K562 (cell line): ENCODE data around the gene HPCA. TPM values are rescaled to one million over a fixed set of nuclear protein-coding genes. Genes with fewer than 3 reads are reported as not detected.

ENCODE experiments used
- CREBBP ChIP-seq: IDR thresholded peaks from one replicate; pipeline ENCODE4 v1.6.1; 2012; ENCODE audit warnings: low read depth, mild to moderate bottlenecking, control low read depth, inconsistent platforms, low read length
- TAL1 ChIP-seq: fragments of 450-650 bp; IDR thresholded peaks from 2 replicates; pipeline ENCODE4 v1.6.1; 2016; ENCODE audit warnings: mild to moderate bottlenecking
- U2AF2 ChIP-seq: fragments of 200-400 bp; formaldehyde crosslinking; optimal IDR thresholded peaks from 2 replicates; pipeline ENCODE3; 2017; ENCODE audit warnings: low read depth, mild to moderate bottlenecking, low read length
- ZNF695 ChIP-seq: fragments of 450-650 bp; formaldehyde crosslinking; IDR thresholded peaks from 2 replicates; pipeline ENCODE4 v1.4.0; 2020; ENCODE audit warnings: mild to moderate bottlenecking, moderate library complexity
- polyA plus RNA-seq, 8 experiments: library from polyadenylated mRNA; depleted of rRNA in 4 of 8; stranded (reverse) in 5 of 8; unstranded in 3 of 8; fragments of >200 nt; fragmentation: Nextera tagmentation in 2 of 8; fragmentation: Illumina TruSeq in 1 of 8; extraction: Ambion mirVana in 2 of 8; extraction: Trizol in 1 of 8; gene quantifications; 2 replicates each; pipeline versions ENCODE4 v1.2.1 to v1.2.3, GENCODE V29; 2011 to 2014; ENCODE audit warnings: inconsistent platforms in 1 of 8, missing spikeins in 1 of 8
- total RNA-seq, 7 experiments: library from RNA; depleted of rRNA in 6 of 7; stranded (reverse); fragments of >200 nt in 6 of 7; fragmentation: Illumina TruSeq in 2 of 7; extraction: Trizol in 2 of 7; gene quantifications; 2 replicates each; pipeline versions ENCODE4 v1.2.1 to v1.2.3, GENCODE V29; 2011 to 2021; ENCODE audit warnings: low replicate concordance in 1 of 7
- TF ChIP-seq, protein P1 (sequence below), 2 experiments: IDR thresholded peaks; 2 replicates each; pipeline ENCODE4 v1.6.1; 2012; ENCODE audit warnings: improper control_type of control experiment in 2 of 2, low read depth in 2 of 2, low read length in 2 of 2, borderline replicate concordance in 1 of 2
- TF ChIP-seq, protein P2 (sequence below): fragments of 250-450 bp; sonication (Bioruptor Pico); IDR thresholded peaks from 2 replicates; pipeline ENCODE4 v1.4.0; 2020

HPCA gene
- total and polyA plus RNA-seq, 9 of the 15 experiments (the other 6 are each of a cell fraction or from before 2014, with no cell fraction given) = not detected

DNA sequence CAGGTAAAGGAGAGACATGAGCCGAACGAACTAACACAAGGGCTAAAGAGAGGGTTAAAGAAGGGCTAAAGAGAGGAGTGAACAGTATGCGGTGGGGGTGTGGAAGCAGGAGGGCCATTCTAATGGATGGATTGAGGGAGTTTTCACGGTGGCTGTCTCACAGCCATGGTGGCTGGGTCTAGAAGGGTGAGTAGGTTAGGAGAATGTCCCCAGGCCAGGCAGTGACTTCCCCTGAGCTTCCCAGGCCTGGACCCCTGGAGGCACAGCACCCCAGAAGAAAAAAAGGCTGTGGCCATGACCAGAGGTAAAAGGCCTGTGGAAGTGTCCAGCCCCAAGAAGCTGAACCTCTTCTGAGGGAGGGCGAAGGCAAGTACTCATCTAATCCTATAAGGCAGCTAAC is 19.1 kb upstream of the HPCA start (continued):
- TF ChIP-seq, protein P1, sequence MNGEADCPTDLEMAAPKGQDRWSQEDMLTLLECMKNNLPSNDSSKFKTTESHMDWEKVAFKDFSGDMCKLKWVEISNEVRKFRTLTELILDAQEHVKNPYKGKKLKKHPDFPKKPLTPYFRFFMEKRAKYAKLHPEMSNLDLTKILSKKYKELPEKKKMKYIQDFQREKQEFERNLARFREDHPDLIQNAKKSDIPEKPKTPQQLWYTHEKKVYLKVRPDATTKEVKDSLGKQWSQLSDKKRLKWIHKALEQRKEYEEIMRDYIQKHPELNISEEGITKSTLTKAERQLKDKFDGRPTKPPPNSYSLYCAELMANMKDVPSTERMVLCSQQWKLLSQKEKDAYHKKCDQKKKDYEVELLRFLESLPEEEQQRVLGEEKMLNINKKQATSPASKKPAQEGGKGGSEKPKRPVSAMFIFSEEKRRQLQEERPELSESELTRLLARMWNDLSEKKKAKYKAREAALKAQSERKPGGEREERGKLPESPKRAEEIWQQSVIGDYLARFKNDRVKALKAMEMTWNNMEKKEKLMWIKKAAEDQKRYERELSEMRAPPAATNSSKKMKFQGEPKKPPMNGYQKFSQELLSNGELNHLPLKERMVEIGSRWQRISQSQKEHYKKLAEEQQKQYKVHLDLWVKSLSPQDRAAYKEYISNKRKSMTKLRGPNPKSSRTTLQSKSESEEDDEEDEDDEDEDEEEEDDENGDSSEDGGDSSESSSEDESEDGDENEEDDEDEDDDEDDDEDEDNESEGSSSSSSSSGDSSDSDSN (IDR thresholded peaks at IDR 0.05; ENCODE audit: borderline replicate concordance in 1 of 2, low read depth in 2 of 2, low read length in 2 of 2) = no peak
- TF ChIP-seq CREBBP (no peak), ZNF695 (CRISPR knock-in tag) (no peak), TAL1 (no peak), U2AF2 (no peak)
- TF ChIP-seq, protein P2, sequence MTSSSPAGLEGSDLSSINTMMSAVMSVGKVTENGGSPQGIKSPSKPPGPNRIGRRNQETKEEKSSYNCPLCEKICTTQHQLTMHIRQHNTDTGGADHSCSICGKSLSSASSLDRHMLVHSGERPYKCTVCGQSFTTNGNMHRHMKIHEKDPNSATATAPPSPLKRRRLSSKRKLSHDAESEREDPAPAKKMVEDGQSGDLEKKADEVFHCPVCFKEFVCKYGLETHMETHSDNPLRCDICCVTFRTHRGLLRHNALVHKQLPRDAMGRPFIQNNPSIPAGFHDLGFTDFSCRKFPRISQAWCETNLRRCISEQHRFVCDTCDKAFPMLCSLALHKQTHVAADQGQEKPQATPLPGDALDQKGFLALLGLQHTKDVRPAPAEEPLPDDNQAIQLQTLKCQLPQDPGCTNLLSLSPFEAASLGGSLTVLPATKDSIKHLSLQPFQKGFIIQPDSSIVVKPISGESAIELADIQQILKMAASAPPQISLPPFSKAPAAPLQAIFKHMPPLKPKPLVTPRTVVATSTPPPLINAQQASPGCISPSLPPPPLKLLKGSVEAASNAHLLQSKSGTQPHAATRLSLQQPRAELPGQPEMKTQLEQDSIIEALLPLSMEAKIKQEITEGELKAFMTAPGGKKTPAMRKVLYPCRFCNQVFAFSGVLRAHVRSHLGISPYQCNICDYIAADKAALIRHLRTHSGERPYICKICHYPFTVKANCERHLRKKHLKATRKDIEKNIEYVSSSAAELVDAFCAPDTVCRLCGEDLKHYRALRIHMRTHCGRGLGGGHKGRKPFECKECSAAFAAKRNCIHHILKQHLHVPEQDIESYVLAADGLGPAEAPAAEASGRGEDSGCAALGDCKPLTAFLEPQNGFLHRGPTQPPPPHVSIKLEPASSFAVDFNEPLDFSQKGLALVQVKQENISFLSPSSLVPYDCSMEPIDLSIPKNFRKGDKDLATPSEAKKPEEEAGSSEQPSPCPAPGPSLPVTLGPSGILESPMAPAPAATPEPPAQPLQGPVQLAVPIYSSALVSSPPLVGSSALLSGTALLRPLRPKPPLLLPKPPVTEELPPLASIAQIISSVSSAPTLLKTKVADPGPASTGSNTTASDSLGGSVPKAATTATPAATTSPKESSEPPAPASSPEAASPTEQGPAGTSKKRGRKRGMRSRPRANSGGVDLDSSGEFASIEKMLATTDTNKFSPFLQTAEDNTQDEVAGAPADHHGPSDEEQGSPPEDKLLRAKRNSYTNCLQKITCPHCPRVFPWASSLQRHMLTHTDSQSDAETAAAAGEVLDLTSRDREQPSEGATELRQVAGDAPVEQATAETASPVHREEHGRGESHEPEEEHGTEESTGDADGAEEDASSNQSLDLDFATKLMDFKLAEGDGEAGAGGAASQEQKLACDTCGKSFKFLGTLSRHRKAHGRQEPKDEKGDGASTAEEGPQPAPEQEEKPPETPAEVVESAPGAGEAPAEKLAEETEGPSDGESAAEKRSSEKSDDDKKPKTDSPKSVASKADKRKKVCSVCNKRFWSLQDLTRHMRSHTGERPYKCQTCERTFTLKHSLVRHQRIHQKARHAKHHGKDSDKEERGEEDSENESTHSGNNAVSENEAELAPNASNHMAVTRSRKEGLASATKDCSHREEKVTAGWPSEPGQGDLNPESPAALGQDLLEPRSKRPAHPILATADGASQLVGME (CRISPR knock-in tag) = no peak
